ENCODE results near the gene KIF25.

Gene KIF25

DNA sequence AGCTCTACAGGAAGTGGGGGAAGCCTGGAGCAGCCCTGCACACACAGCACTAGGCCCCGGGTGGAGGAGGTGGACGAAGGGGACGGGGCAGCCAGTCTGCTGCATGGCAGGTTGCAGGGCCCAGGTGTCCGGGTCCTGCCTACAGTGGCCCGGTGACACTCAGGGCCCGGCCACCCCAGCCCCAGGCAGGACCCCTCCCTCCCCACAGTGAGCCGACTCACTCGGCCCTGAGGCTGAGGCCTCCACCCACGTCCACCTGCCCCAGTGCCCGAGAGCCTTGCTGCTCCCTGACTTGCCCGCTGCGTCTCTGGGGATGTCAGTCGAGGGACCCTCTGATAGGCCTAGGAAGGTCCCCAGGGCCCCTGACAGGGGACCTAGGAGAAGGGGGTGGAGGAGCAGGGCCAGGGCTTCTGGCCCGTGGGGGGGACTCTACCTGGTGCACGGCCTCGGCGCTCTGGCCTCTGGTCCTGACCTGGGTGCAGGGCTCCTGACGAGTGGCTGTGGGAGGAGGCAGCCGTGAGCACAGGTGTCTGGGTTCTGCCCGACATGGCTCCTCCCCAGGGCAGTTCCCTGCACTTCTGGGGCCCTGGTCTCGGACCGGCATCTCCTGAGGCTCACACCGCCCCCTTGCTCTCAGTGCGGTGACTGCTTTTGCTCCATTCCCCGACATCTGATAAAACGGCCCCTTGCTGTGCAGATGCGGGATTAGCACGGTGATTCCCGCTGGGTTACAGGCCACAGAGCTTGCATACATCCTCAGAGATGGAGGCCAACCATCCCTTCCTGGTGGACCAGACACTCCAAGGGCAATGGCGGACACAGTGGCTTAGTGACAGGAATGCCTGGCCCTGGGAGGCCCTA, 61.5 kb downstream of the KIF25 start:
- WGBS (ENCODE audit: insufficient coverage) = 91% methylated on average over 25 of the region's 30 CpGs
- H3K27me3 ChIP-seq (replicated peaks in 2 of 5; ENCODE audit: control insufficient read depth in 4 of 5, insufficient read depth in 5 of 5, low read length in 4 of 5) = no peaks in the 10 kb centered on the region
- H3K4me3 ChIP-seq (ENCODE audit: control insufficient read depth in 1 of 7, extremely low read depth in 1 of 7, insufficient read depth in 4 of 7, low read depth in 2 of 7, low read length in 6 of 7) = no peak overlapping the region
- H3K9me3 ChIP-seq (ENCODE audit: control extremely low read depth in 1 of 5, control insufficient read depth in 4 of 5, insufficient read depth in 2 of 5, low read depth in 1 of 5, low read length in 4 of 5) = no peaks in the 10 kb centered on the region
- no peak overlapping the region for H3K27ac ChIP-seq (ENCODE audit: insufficient read depth in 1 of 2, low read depth in 1 of 2, low read length in 2 of 2, poor library complexity in 1 of 2, severe bottlenecking in 2 of 2)
- DNase-seq = no peak
- no peaks in the 10 kb centered on the region for H3K4me1 ChIP-seq (ENCODE audit: control extremely low read depth in 1 of 4, control insufficient read depth in 4 of 4, insufficient read depth in 4 of 4, low read length in 3 of 4)
- H3K36me3 ChIP-seq (ENCODE audit: control insufficient read depth in 4 of 4, insufficient read depth in 4 of 4, low read length in 3 of 4) = no peaks in the 10 kb centered on the region
- ChIA-PET CTCF (no interaction called here), POLR2A (no interaction called here)

DNA sequence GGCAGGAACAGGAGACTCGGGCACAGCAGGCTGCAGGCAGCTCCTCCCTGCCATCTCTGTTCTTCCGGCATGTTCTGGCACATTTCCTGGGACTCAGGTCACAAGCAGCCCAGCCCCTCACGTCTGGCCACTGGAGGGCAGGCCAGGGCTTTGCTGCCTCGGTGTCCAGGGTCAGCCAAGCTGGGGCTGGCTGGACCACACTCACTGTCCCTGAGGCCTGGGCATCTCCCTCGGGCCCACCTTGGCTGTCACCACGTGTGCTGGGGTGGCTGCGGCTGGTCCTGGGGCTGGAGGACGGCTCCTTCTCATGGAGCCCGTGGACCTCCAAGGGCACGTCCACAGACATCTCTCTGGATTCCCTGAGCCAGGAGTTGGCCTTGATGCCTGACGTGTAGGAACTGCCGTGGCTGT, 63.1 kb downstream of the KIF25 start:
- Histone ChIP-seq H3K4me3 (ENCODE audit: control insufficient read depth in 1 of 7, extremely low read depth in 1 of 7, insufficient read depth in 4 of 7, low read depth in 2 of 7, low read length in 6 of 7) (no peak overlapping the region), H3K36me3 (ENCODE audit: control insufficient read depth in 4 of 4, insufficient read depth in 4 of 4, low read length in 3 of 4) (no peaks in the 10 kb centered on the region), H3K9me3 (ENCODE audit: control extremely low read depth in 1 of 5, control insufficient read depth in 4 of 5, insufficient read depth in 2 of 5, low read depth in 1 of 5, low read length in 4 of 5) (peaks cover 0 to under 1% (median 0%) of the 10 kb centered on the region in 5 experiments), H3K4me1 (ENCODE audit: control extremely low read depth in 1 of 4, control insufficient read depth in 4 of 4, insufficient read depth in 4 of 4, low read length in 3 of 4) (no peaks in the 10 kb centered on the region), H3K27me3 (replicated peaks in 2 of 5; ENCODE audit: control insufficient read depth in 4 of 5, insufficient read depth in 5 of 5, low read length in 4 of 5) (no peaks in the 10 kb centered on the region), H3K27ac (ENCODE audit: insufficient read depth in 1 of 2, low read depth in 1 of 2, low read length in 2 of 2, poor library complexity in 1 of 2, severe bottlenecking in 2 of 2) (no peak overlapping the region)
- POLR2A ChIA-PET = no interaction called here
- DNase-seq = no peak
- CTCF ChIA-PET = no interaction called here
- 95% methylated on average over 10 of the region's 12 CpGs for WGBS (ENCODE audit: insufficient coverage)

DNA sequence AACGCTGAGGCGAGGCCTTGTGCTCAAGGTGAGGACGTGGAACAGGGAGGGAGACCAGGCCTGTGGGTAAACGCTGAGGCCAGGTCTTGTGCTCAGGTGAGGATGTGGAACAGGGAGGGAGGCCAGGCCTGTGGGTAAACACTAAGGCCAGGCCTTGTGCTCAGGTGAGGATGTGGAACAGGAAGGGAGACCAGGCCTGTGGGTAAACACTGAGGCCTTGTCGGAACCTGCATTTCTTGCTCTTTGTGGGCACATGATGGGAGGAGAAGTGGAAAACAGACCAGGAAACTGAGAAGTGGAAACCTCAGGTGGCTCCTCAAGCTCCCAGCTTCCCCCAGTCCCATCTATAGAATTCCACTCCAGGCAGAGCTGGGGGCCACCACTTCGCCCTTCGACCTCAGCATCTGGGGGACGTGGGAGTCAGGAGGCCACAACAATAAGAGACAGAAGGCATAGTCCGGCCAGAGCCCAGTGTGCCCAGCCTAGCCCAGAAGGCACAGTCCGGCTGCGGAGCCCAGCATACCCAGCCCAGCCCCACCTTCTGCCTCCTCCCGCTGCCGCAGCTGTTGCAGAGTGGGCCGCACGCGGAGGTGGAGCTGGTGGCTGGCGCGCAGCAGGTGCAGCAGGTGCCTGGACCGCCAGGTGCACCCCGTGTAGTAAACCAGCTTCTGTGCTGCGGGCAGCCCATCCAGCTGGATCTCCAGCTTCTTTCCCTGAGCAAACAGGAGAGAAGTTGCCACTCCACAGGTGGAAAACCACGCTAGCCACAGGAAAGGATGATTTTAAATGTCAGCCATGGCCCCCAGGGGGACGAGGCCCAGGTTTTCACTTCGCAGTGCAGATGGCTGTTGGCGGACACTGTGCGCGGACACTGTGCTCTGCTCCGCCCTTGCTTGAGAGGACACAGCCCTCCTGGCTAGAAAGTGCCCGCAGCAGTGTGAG, 64.1 kb downstream of the KIF25 start:
- H3K36me3 ChIP-seq (ENCODE audit: control insufficient read depth in 4 of 4, insufficient read depth in 4 of 4, low read length in 3 of 4) = no peaks in the 10 kb centered on the region
- POLR2A ChIA-PET = no interaction called here
- no peaks in the 10 kb centered on the region for H3K4me1 ChIP-seq (ENCODE audit: control extremely low read depth in 1 of 4, control insufficient read depth in 4 of 4, insufficient read depth in 4 of 4, low read length in 3 of 4)
- no peak overlapping the region for H3K27ac ChIP-seq (ENCODE audit: insufficient read depth in 1 of 2, low read depth in 1 of 2, low read length in 2 of 2, poor library complexity in 1 of 2, severe bottlenecking in 2 of 2)
- 91% methylated on average over 26 of the region's 29 CpGs for WGBS (ENCODE audit: insufficient coverage)
- H3K9me3 ChIP-seq (ENCODE audit: control extremely low read depth in 1 of 5, control insufficient read depth in 4 of 5, insufficient read depth in 2 of 5, low read depth in 1 of 5, low read length in 4 of 5) = peaks cover 0 to 2% (median 0%) of the 10 kb centered on the region in 5 experiments
- CTCF ChIA-PET = no interaction called here
- H3K4me3 ChIP-seq (ENCODE audit: control insufficient read depth in 1 of 7, extremely low read depth in 1 of 7, insufficient read depth in 4 of 7, low read depth in 2 of 7, low read length in 6 of 7) = no peak overlapping the region
- no peaks in the 10 kb centered on the region for H3K27me3 ChIP-seq (replicated peaks in 2 of 5; ENCODE audit: control insufficient read depth in 4 of 5, insufficient read depth in 5 of 5, low read length in 4 of 5)
- no peak for DNase-seq

DNA sequence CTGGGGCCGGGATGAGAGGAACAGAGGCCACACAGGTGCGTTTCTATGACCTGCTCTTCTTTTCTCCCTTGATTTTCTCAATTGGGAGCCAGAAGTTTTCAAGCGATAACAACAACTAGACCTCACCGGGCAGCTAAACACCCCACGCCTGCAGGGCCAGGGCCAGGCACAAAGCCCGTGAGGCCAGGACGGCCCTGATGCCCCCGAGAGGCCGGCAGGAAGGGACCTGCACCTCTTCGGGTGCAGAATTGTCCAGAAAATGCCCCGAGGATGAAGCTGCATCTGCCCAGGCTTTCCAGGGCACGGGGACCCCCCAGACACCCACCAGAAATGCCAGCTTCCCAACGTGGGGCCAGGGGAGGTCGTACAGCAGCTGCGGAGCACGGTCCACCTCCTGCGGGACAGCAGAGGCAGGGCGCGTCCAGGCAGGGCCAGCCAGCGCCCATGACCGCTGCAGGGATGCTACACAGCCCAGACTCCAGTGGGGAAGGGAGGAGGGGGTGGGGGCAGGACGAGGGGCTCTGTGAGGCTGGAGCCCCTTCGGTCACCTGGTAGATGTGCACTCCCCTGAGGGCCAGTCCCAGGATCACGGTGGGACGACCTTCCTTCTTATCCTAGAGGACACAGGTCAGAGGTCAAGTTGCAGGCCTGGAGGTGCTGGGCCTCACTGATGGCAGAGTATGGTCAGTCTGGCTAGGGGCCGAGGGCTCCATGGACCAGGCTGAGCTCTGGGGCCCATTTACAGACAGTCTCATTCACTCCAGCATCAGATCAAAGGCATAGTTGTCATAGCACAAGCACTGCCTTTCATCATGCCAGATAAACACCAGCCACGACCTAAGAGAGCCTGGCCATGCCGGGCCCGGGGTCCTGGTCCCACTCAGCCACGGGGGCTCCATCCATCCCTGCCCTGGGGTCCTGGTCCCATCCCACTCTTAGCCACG, 65.1 kb downstream of the KIF25 start:
- WGBS (ENCODE audit: insufficient coverage) = 95% methylated on average over 31 of the region's 31 CpGs
- ChIA-PET CTCF (no interaction called here), POLR2A (no interaction called here)
- Histone ChIP-seq H3K27me3 (replicated peaks in 2 of 5; ENCODE audit: control insufficient read depth in 4 of 5, insufficient read depth in 5 of 5, low read length in 4 of 5) (no peaks in the 10 kb centered on the region), H3K9me3 (ENCODE audit: control extremely low read depth in 1 of 5, control insufficient read depth in 4 of 5, insufficient read depth in 2 of 5, low read depth in 1 of 5, low read length in 4 of 5) (peaks cover 0 to 2% (median 0%) of the 10 kb centered on the region in 5 experiments), H3K27ac (ENCODE audit: insufficient read depth in 1 of 2, low read depth in 1 of 2, low read length in 2 of 2, poor library complexity in 1 of 2, severe bottlenecking in 2 of 2) (no peak overlapping the region), H3K36me3 (ENCODE audit: control insufficient read depth in 4 of 4, insufficient read depth in 4 of 4, low read length in 3 of 4) (no peaks in the 10 kb centered on the region), H3K4me1 (ENCODE audit: control extremely low read depth in 1 of 4, control insufficient read depth in 4 of 4, insufficient read depth in 4 of 4, low read length in 3 of 4) (no peaks in the 10 kb centered on the region), H3K4me3 (ENCODE audit: control insufficient read depth in 1 of 7, extremely low read depth in 1 of 7, insufficient read depth in 4 of 7, low read depth in 2 of 7, low read length in 6 of 7) (no peak overlapping the region)
- no peak for DNase-seq

DNA sequence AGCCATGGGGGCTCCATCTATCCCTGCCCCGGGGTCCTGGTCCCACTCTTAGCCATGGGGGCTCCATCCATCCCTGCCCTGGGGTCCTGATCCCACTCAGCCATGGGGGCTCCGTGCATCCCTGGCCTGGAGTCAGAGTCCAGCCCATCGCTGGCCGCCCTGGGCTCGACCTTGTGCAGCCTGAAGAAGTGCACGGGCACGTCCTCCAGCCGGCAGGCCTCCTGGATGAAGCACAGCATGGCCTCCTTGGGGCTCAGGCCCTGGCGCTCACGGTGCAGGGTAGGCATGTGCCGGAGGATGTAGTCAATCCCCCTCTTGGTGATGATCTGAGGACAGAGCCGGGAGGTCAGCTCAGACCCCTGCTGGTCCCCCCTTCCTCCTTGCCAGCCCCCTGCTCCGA, 66.0 kb downstream of the KIF25 start:
- ChIA-PET POLR2A (no interaction called here), CTCF (no interaction called here)
- whole genome bisulfite sequencing (ENCODE audit: insufficient coverage) = 97% methylated on average over 10 of the region's 13 CpGs

DNA sequence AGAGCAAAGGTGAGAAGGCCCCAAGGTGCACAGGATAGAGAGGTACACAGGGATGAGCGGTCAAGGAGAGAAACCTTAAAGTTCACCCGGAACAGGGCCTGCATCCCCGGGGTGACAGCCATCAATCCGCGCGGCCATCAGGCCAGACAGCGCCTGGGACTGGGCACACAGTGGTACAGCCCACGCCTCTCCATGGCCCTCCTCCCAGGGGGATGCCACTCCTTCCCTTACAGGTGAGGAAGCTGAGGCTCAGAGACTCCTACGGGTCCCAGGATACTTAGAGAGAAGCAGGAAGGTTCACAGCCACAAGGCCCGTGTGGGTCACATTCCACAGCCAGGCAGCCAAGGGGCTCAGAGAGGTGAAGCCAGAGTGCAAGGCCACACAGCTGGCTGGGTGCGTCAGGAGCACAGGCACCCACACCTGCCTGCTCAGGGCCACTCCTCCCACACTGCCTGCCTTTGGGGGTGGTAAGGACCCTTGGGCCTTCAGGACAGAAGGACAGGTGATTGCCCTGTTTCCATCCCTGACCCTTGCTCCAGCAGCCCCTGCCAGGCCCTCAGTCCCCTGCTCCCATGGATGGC, 66.8 kb downstream of the KIF25 start:
- Histone ChIP-seq H3K4me1 (ENCODE audit: control extremely low read depth in 1 of 4, control insufficient read depth in 4 of 4, insufficient read depth in 4 of 4, low read length in 3 of 4) (no peaks in the 10 kb centered on the region), H3K9me3 (ENCODE audit: control extremely low read depth in 1 of 5, control insufficient read depth in 4 of 5, insufficient read depth in 2 of 5, low read depth in 1 of 5, low read length in 4 of 5) (peaks cover 0 to 2% (median 0%) of the 10 kb centered on the region in 5 experiments), H3K27ac (ENCODE audit: insufficient read depth in 1 of 2, low read depth in 1 of 2, low read length in 2 of 2, poor library complexity in 1 of 2, severe bottlenecking in 2 of 2) (no peak overlapping the region), H3K27me3 (replicated peaks in 2 of 5; ENCODE audit: control insufficient read depth in 4 of 5, insufficient read depth in 5 of 5, low read length in 4 of 5) (no peaks in the 10 kb centered on the region), H3K36me3 (ENCODE audit: control insufficient read depth in 4 of 4, insufficient read depth in 4 of 4, low read length in 3 of 4) (no peaks in the 10 kb centered on the region), H3K4me3 (ENCODE audit: control insufficient read depth in 1 of 7, extremely low read depth in 1 of 7, insufficient read depth in 4 of 7, low read depth in 2 of 7, low read length in 6 of 7) (no peak overlapping the region)
- DNase-seq = no peak
- WGBS (ENCODE audit: insufficient coverage) = 94% methylated on average over 9 of the region's 11 CpGs
- POLR2A ChIA-PET = no interaction called here
- CTCF ChIA-PET = no interaction called here

More for the DNA sequence above, 66.0 kb downstream of the KIF25 start:
- DNase-seq = no peak
- Histone ChIP-seq H3K27ac (ENCODE audit: insufficient read depth in 1 of 2, low read depth in 1 of 2, low read length in 2 of 2, poor library complexity in 1 of 2, severe bottlenecking in 2 of 2) (no peak overlapping the region), H3K27me3 (replicated peaks in 2 of 5; ENCODE audit: control insufficient read depth in 4 of 5, insufficient read depth in 5 of 5, low read length in 4 of 5) (no peaks in the 10 kb centered on the region), H3K36me3 (ENCODE audit: control insufficient read depth in 4 of 4, insufficient read depth in 4 of 4, low read length in 3 of 4) (no peaks in the 10 kb centered on the region), H3K4me3 (ENCODE audit: control insufficient read depth in 1 of 7, extremely low read depth in 1 of 7, insufficient read depth in 4 of 7, low read depth in 2 of 7, low read length in 6 of 7) (no peak overlapping the region), H3K9me3 (ENCODE audit: control extremely low read depth in 1 of 5, control insufficient read depth in 4 of 5, insufficient read depth in 2 of 5, low read depth in 1 of 5, low read length in 4 of 5) (peaks cover 0 to 2% (median 0%) of the 10 kb centered on the region in 5 experiments), H3K4me1 (ENCODE audit: control extremely low read depth in 1 of 4, control insufficient read depth in 4 of 4, insufficient read depth in 4 of 4, low read length in 3 of 4) (no peaks in the 10 kb centered on the region)
